ENCODE results near the gene SLC36A2.

SLC36A2 gene

DNA sequence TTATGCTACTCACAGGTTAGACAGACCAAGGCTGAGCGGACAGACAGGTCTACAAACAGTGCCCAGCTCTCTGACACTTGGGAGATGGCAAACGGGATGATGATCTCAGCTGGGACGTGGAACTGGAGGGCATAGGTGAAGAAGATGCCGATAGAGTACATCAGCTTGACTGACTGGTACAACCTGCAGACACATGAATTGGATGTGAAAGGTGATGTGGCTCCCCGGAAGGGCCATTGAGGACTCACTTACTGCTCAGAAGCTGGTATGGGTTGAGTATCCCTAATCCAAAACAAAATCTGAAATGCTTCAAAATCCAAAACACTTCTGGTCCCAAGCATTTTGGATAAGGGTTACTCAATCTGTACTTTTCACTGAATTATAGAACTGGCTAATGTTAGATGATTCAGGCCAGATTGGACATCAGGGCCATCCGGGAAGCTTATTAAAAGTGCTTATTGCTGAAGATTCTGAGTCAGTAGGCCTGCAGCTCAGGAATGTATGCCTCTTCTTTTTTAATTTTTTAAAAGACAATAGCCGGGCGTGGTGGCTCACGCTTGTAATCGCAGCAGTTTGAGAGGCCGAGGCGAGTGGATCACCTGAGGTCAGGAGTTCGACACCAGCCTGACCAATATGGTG is 66.2 kb downstream of the SLC36A2 start:
- no peak for DNase-seq

DNA sequence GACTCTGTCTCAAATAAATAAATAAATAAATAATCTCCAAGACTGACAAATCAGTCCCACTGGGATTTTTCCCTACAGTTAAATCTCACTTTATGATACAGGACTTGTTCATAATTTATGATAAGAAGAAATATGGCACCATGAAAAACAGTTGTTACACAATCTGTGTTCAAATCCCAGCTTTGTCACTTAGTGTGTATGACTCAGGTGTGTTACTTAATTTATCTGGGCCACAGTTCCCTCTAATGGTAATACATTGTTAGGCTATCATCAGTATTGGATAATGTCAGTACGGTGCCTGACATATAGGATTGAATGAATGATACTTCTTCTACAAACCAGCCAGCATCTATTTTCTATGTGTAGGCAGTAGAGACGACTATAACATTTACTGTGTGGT is 66.9 kb downstream of the SLC36A2 start:
- no peak for DNase-seq

GRCh38 chr5:151278845-151279244 is 68.5 kb downstream of the SLC36A2 start:
- DNase-seq: no peak

- no peak for DNase-seq
Measured at GRCh38 chr5:151275803-151276202, 71.6 kb downstream of the SLC36A2 start.

GRCh38 chr5:151274666-151275065 is 72.7 kb downstream of the SLC36A2 start:
- DNase-seq: no peak

DNA sequence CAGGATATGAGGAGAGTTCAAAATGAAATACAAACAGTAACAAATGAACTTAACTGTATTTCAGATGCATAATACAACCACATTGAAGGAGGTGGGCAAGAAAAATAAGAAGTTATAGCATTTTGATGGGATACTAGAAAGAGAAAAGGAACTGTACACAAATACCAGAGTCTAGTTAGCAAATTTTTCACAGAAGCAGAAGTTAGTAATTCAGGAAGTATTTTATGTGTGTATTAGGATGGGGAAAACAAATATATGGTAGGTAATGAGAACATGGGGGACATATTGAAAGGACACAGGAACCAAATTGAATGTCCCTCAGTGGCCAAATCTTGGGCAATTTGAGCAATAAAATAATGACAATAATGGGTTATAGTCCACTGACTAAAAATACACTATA is 76.0 kb downstream of the SLC36A2 start:
- no peak for DNase-seq

DNA sequence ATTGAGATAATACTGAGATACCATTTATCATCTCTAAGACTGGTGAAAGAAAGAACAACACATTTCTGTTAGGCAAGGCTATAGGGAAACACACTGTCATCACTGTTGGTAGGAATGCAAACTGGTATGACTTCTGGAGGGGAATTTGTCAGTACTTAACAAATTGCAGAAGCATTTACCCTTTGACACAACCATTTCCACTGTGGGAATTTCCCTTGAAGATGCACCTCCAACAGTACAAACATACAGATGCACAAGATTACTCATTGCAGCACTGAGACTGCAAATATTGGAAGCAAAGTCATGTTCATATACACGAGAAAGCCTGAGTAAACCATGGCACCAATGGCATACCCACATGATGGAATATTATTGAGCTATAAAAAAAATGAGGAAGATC is 76.8 kb downstream of the SLC36A2 start:
- no peak for DNase-seq

GRCh38 chr5:151267491-151268260 is 79.7 kb downstream of the SLC36A2 start:
- DNase-seq: no peak

Measured in NCI-H2081 (cell line).